Stimulated activated CD8-positive, alpha-beta memory T cell treated with anti-CD3 and anti-CD28 coated beads, Interleukin-4, amount 100 ng/mL, for 4 hours (primary cell): ENCODE measurements around the gene CYRIA.
A peak's percentile ranks its signal among the peaks of the same experiment; 100 is the strongest.

ENCODE experiments used
- DNase-seq, 2 donors: peaks; one replicate each; pipeline ENCODE4 v3.0.0-alpha.2; 2020; ENCODE audit warnings: low read depth in 2 of 2, low spot score in 1 of 2

The CYRIA gene

DNA sequence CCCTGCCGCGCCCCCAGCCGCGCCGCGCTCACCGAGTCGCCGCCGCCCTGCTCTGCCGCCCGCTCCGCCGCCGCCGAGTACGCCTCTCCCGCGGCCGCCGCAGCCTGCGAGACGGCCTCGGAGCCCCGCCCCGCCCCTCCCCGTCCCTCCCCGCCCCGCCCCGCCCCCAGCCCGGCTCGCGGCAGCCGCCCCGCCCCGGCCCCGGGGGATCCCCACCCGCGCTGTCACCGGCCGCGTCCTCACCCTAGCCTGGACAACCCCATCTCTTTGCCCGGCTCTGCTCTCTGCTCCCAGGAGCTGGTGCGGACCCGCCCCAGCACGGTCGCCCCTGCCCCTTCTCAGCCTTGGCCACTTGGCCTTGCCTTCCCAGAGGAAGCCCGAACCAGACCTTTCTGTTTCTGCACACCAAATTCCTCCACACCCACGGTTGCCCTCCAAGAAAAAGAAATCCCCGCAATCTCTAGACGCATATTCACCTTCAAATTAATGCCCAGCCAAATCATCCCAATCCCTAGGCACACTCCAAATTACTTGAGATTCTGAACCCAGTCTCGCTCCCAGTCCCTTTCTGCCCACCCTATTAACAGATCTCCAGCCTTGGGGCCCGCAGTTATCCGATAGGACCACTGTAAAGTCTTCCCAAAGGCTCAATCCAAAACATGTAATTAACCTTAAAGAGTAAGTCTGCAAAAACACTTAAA lies at the start of gene CYRIA:
TSS of gene CYRIA (minus strand) at position 87 of the 701 bp plus-strand sequence. CDS start 77,715 bp downstream, outside the sequence.
- DNase-seq = peak in 1 of 2 donors; percentile 29

DNA sequence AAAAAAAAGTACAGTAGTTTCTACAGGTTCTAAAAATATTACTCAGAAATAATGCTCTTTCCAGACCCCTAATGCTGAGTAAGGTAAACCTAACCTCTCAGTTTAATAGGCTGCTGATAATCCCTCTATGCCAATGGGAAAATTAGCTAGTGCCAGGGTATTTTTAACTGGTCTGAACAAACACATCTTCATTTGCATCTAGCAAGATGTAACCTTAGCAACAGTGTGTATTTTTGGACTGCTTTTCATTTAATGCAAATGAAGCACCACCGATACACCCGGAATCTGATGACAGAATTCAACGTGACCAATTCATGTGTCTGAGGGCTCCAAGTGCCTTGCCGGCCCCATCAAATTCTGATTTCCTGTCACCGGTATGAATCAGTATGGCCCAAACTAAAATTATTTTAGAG lies 47.4 kb upstream of the CYRIA start:
- no peak for DNase-seq

DNA sequence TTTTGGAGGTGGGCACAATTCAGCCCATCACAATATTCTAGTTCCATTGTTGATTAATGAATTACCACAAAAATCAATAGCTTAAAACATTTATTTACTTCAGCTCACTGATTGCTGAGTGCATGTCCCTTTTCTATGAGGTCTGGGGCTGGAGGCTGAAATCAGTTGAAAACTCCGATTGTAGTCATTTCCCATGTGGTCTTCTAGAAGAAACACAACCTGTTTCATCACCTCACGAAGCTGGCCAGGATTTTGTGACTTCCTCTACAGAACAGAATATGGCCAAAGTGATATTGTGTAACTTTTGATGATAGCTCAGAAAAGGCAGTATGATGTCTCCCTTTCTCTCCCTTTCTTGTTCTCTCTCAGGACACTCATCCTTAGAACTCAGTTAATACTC lies 44.1 kb upstream of the CYRIA start:
- no peak for DNase-seq

DNA sequence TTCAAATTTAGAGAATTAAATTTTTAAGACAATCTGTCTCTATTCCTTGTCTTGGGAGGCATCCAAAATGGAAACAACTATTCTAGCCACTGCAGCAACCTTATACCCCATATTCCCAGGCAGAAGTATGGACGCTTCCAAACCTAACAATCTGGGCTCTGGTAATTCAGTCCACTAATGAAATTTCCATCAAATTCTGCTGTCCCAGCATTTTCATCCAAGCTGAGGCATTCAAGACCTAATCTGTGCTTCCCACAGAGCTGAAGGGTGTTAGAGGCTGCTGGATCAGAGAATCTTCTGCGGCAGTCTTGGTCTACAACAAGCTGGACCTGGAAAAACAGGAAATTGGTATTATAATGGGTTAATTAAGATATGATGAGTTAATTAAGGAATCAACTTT lies 42.5 kb upstream of the CYRIA start:
- DNase-seq = no peak

DNA sequence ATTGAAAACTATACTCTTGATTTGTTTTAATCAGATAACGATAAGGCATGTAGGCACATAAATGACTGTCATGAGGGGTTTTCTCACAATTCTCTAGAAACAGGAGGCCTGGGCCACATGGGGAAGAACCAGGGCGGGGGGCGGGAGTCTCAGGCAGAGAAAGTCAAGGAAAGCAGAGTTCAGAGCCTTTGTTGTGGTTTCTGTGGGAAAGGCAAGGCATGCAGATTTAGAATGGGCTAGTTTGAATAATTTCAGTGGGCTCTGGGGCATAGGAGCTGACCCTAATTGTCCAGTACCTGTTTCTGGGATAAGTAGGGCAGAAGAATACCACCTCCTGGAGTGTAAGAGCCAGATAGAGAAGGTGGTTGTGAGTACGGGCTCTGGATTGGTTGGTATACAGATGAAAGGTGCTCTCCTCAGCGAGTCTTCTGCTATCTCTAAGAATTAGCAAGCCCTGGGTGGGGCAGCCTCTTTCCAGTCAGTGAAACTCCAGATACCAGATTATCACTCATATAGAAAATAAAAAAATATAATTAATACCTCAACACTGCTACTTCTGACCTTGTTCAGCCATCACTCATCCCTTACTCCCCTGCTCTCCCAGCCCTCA lies 41.5 kb upstream of the CYRIA start:
- DNase-seq = no peak

DNA sequence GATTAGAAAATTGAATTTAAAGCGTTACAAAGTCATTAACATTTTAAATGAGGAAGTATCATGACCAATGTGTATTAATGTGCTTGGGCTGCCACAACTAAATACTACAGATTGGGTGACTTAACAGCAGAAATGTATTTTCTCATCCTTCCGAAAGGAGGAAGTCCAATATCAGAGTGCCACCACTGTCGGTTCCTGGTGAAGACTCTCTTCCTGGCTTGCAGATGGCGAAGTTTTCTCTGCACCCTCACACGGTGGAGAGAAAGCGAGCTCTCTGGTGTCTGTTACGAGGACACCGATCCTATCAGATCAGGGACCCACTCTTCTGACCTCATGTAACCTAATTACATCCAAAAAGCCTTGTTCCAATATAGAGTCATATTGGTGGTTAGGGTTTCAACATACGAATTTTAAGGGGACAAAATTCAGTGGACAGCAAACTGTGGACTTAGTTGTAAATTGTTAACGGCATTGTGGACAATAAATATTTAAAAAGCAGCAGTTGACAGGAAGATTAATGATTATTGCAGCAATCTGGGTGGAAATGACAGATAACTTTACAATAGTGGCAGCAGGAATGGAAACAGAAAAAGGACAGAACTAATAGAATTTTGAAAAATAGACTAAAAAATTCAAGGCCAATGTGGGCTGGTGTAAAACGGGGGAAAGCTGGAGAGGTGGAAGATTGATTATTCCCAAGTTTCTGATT lies 35.1 kb upstream of the CYRIA start:
- DNase-seq = no peak

DNA sequence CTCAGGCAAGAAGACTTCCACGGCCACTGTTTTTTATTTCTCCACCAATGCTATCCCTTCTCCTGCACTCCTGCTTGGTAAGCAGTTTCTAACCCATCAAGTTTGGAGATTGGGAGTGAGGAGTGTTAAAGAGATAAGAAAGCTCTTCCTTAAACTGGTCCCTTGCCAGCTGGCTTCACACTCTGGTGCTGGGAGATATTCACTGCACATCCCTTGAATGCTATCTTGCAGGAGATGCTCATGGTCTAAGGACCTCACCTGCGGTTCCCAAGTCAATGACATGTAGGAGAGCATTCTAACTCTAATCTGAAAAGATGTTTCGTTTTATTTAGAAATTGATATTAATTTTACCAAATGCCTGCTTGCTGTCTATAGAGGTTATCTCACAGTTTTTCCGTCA lies 28.2 kb upstream of the CYRIA start:
- DNase-seq = no peak

DNA sequence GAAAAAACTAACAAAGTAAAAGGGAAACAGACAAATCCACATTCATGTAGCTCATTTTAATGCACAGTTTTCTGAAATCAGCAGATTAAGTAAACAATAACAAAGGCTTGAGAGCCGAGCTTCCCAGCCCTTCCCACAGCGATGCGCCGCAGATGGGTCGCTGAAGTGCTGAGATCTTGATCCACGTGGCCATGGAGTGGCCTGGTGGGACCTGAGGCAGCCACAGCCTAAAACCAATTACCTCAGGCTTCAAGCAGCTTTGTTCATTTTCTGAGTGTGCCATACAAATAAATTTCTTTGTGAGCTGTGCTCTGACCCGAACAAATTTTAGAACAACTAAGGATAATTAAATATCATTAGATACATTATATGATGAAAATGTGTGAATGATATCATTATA lies 25.6 kb upstream of the CYRIA start:
- no peak for DNase-seq

DNA sequence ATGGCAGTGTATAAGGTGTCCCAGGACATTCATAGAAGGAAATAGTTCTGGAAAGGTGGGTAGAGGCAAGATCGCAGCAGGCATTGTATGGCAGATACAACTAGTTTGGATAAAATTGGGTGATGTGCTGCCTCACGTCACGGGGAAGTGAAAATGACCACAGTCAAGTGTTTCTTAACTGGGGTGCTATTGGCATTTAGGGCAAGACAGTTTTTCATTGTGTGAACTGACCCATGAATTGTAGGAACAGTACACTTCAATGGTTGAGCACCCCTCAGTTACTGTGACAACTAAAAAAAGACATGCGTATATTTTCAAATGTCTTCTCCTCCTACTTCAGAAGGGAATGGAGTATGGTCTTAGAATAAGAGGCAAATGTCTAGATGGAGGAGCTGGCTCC lies 22.3 kb upstream of the CYRIA start:
- no peak for DNase-seq

DNA sequence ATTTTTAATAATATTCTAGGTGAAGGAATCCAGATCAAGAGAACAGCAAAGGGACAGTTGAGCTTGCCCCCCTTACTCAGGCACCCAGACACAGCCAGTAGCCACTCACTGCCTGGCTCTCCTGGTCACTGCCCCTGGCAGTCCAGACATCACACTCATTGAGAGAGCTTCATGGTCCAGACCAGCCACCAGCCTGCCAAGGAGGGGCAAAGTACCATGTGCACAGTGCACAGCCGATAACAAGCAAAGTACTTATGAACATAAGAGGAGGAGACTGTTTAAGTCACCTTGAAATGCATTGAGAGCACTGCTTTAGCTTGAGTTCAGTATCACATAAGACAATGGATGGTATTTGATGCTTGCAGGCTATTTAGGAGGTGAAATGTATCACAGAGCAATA lies 21.6 kb upstream of the CYRIA start:
- DNase-seq = no peak

DNA sequence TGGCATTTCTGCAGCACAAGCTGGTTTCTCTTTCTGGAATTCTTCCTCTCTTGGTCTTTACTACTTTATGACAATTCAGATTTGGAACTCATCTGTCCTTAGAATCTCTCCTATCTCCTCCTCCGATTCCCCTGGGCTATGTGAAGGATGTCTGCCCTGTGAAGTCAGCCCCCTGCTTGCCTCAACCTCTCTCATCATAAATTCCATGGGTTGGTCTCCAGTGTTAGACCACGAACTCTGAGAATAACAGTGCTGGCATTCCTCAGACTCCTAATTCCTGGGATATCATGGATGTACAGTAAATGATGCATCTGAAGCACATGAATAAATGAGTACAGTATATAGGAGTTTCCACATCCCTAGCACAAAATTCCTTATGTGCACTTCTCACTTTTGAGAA lies 21.0 kb upstream of the CYRIA start:
- DNase-seq = no peak

DNA sequence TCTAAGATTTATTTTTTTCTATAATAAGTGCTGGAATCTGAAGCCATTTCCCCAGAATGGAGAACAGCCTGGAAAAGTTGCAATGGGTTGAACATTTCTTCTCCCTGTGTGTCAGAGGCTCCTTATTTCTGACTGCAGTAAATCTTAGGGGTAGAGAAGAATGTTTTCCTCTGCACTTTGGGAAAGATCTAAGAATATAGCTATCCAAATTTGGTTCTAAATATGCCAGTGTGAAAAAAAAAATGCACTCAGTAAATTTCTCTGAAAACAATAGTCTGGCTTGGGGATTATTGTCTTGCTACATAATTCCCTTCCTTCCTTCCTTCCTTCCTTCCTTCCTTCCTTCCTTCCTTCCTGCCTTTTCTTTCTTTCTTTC lies 19.7 kb upstream of the CYRIA start:
- DNase-seq = no peak

DNA sequence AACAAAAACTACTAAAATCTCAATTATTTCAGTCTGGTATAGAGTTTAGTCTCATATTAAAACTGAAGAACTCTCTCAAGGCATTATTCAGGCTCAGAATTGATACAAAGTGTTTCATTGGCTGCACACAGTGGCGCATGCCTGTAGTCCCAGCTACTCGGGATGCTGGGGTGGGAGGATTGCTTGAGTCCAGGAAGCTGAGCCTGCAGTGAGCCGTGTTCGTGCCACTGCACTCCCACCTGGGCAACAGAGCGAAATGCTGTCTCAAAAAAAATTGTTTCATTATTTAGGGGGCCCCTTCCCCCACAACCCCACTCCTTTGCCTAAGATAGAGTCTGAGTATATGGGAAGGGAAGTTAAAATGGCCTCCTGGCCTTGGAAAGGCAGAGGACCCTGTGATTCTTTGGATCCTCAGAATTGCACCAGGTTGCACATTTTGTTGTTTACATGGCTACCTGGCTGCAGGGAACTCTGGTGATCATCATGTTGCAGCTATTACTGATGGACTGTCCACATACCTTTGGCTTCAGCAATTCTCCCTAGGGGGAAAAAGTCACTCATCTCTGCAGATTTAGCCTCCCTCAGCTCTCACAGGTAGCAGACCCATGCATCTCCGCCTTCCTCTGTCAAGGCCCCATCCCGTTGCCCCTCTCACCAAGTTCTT lies 19.2 kb upstream of the CYRIA start:
- no peak for DNase-seq

DNA sequence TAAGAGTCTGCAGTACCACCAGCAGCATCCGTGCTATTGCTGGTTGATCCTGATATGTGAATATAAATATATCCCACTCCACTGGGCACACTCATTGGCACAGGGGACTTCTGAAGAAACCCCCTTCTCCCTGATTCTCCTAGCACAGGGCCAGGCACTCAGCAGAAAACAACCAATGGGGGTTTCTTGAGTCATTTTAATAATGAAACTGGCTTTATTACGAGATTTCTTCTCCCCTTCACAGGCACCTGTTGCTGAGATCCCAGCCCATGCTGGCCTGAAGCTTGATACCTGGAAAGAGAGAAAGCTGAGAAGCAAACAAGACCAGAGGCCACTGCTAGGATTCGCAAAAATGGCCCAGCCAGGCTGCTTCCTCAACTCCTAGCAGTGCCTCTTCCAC lies 17.9 kb upstream of the CYRIA start:
- no peak for DNase-seq

DNA sequence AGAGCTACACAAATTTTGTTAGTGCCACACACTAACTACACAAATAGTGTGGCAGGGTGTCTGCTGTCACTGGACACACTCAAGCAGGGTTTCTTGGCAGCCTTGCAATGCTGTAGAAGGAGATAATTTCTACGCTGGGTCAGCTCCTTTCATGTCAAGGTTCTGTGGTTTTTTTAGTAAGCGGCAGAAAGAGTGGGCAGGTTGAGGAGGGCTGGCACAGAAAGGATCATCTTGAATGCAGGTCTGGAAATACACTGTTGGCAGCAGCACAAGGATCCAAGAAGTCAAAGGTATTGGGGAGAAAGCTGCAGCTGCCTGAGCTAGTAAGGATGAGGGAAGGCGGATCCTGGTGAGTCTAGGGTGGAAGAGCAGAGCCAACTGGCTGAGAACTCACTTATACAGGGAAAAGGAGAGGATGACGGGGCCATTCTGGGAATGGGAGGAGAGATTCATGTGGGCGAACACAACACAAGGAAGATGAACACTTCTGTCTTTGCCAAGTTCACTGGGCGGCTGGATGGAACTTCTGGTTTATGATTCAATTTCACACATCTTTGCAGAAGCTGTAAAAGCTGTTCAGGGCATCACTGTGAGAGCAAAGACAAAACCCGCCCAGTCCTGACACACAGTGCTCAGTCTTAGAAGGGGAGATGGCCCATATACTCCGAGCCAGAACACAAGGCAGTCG lies 16.9 kb upstream of the CYRIA start:
- no peak for DNase-seq

DNA sequence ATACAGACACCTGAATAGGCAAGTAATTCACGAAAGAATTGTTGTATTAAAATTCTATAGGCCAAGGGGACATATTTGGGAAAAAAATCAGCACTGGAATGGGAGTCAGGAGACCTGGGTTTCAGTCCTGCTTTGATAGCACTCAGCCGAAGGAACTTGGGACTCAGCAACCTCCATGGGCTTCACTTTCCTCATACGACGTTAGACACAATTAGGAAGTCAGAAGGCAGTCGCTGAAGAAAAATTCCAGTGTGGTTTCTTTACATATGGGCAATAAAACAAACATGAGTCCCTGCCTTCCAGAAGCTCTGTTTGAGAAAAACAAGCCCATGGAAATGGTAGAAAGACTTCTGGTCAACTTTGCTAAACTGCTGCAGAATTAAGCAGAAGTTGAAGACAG lies 15.1 kb upstream of the CYRIA start:
- DNase-seq = no peak

DNA sequence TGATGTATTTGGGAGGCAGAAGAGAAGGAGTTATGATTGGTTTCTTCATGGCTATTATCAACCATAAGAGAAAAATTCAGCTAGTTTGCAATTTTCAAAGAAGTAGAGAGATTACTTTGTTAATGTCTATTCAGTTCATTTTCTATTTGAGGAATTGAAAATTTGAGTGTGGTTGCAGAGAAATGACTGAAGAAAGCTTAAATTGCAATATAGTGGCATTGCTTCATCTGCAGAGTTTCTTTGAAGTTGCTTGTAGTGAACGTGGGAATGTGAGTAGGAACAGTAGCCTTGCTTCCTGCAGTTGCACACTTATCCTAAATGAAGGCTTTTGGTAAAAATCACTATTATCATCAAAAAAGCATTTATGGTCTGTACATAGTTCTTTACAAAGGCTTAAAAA lies 14.7 kb upstream of the CYRIA start:
- DNase-seq = no peak

DNA sequence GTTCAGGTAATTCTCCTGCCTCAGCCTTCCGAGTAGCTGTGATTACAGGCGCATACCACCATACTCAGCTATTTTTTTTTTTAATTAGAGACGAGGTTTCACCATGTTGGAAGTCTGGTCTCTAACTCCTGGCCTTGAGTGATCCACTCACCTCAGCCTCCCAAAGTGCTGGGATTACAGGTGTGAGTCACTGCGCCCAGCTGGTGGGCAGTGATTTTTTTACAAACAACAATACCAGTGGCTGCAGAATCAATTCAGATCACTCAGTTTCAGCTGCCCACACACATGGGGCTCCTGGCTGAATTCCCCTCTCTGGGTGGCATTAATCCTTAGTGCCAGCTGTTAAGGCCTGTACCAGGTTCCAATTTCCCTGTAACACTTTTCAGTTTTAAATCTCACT lies 13.3 kb upstream of the CYRIA start:
- no peak for DNase-seq

DNA sequence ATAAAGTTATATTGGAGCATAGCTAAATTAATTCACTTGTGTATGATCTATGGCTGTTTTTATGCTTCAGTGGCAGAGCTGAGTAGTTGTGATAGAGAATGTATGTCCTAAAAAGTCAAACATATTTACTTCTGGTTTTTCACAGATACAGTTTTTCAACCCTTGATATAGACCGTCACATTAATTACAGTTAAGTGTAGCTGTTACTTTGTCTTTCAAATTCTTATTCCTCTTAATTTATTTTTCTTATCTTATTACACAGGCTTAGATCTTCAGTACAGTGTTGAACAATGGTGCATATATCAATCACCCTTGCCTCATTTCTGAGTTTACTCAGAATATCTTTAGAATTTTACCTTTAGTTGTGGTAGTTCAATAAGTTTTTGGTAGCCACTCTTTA lies 12.2 kb upstream of the CYRIA start:
- no peak for DNase-seq

DNA sequence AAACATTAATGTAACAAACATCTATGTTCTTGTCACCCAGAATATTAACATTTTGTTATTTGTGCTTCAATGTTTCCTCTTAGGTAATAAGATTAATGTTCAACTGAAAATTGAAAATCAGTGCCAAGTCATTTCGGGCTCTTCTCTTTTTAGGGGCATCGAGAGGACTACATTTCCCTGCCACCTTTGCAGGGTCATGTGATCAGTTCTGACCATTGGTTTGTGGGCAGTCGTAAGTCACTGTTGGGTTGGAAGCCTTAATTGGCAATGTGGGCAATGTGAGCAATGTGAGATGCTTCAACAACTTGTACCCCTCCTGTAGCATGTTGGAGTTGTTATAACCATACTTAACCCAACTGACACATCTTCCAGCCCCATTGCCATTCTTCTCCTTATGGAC lies 10.1 kb upstream of the CYRIA start:
- DNase-seq = no peak

DNA sequence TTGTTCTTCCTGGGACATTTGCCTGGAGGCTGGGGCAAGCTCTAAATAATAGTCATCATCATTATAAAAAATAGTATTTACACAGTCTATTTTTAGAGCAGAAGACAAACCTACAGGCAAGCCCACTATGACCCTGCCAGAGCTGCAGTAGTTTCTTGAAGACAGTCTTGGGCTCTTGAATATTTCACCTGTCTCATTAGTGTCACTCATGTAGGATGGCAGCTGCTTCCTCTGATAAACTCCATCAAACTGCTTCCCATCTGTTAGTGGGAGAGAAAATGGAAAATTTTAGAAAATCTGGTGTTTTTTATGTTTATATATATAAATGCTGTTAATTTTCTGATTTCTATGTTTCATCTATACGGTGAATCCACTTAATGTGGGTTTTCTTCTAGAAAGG lies 8.5 kb upstream of the CYRIA start:
- DNase-seq = no peak

DNA sequence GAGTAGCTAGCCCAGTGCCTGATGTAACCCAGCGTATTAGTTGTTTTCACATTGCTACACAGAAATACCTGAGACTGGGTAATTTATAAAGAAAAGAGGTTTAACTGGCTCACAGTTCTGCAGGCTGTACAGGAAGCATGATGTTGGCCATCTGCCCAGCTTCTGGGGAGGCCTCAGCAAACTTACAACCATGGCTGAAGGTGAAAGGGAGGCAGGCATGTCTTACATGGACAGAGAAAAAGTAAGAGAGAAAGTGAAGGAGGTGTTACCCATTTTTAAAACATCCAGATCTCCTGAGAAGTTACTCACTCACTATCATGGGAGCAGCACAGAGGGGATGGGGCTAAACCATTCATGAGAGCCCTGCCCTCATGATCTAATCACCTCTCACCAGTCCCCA lies 6.1 kb upstream of the CYRIA start:
- DNase-seq = no peak
